Hepatocyte (in vitro differentiated cells): Measurements from ENCODE around the gene SKAP1. TPM values are rescaled to one million over a fixed set of nuclear protein-coding genes. Genes with fewer than 3 reads are reported as not detected.
"Not testable (repeated sequence)": the region's sequence is repeated elsewhere in the genome, so short reads cannot be mapped to it uniquely, and the experiment has no call there.

Experiments used
- DNase-seq: peaks from one replicate; pipeline ENCODE4 v3.0.0-alpha.2; 2016; ENCODE audit warnings: low spot score
- H2AFZ ChIP-seq: fragments of 200-600 bp; sonication (generic); 2 replicates; pipeline ENCODE4 v1.6.0; 2016; ENCODE audit warnings: antibody characterized with exemption, mild to moderate bottlenecking
- H3K27ac ChIP-seq: fragments of 200-600 bp; sonication (generic); 2 replicates; pipeline ENCODE4 v1.5.1; 2016; ENCODE audit warnings: mild to moderate bottlenecking
- H3K27me3 ChIP-seq: fragments of 200-600 bp; sonication (generic); 2 replicates; pipeline ENCODE4 v1.6.1; 2016
- H3K36me3 ChIP-seq: fragments of 200-600 bp; sonication (generic); replicated peaks from 2 replicates; pipeline ENCODE4 v1.5.1; 2016; ENCODE audit warnings: low read depth; ENCODE audit not compliant: insufficient read depth
- H3K4me1 ChIP-seq: fragments of 200-600 bp; sonication (generic); 2 replicates; pipeline ENCODE4 v1.5.1; 2016; ENCODE audit warnings: mild to moderate bottlenecking, moderate library complexity; ENCODE audit not compliant: insufficient read depth
- H3K4me2 ChIP-seq: fragments of 200-600 bp; sonication (generic); 2 replicates; pipeline ENCODE4 v1.6.0; 2016
- H3K4me3 ChIP-seq: fragments of 200-600 bp; sonication (generic); 2 replicates; pipeline ENCODE4 v1.5.1; 2016; ENCODE audit warnings: mild to moderate bottlenecking
- H3K79me2 ChIP-seq: fragments of 200-600 bp; sonication (generic); 2 replicates; pipeline ENCODE4 v1.6.0; 2017; ENCODE audit warnings: mild to moderate bottlenecking
- H3K9me2 ChIP-seq: fragments of 200-600 bp; sonication (generic); replicated peaks from 2 replicates; pipeline ENCODE4 v1.6.0; 2017; ENCODE audit warnings: mild to moderate bottlenecking; ENCODE audit not compliant: insufficient read depth
- H3K9me3 ChIP-seq: fragments of 200-600 bp; sonication (generic); 2 replicates; pipeline ENCODE4 v1.5.1; 2016; ENCODE audit warnings: low read depth, mild to moderate bottlenecking
- H4K20me1 ChIP-seq: fragments of 200-600 bp; sonication (generic); 2 replicates; pipeline ENCODE4 v1.6.0; 2016; ENCODE audit warnings: mild to moderate bottlenecking; ENCODE audit not compliant: insufficient read depth, poor library complexity, severe bottlenecking
- CTCF ChIP-seq: fragments of 200-600 bp; sonication (generic); IDR thresholded peaks from 2 replicates; pipeline ENCODE4 v1.5.1; 2016; ENCODE audit warnings: antibody characterized with exemption, mild to moderate bottlenecking; ENCODE audit not compliant: poor library complexity
- EZH2 ChIP-seq: fragments of 200-600 bp; sonication (generic); IDR thresholded peaks from 2 replicates; pipeline ENCODE4 v1.6.1; 2016; ENCODE audit warnings: antibody characterized with exemption, mild to moderate bottlenecking, borderline replicate concordance
- EZH2phosphoT487 ChIP-seq: fragments of 200-600 bp; sonication (generic); IDR thresholded peaks from one replicate; pipeline ENCODE4 v1.6.1; 2018; ENCODE audit warnings: antibody characterized with exemption, mild to moderate bottlenecking, low read depth, moderate library complexity; ENCODE audit not compliant: unreplicated experiment, severe bottlenecking
- WGBS: methylation state at CpG from one replicate; pipeline ENCODE4 v1.1.6; 2016; ENCODE audit warnings: low lambda C conversion rate; ENCODE audit errors: missing lambda C conversion rate; 5-methylcytosine and 5-hydroxymethylcytosine counted together
- polyA plus RNA-seq: library from polyadenylated mRNA; unstranded; fragments of >200 nt; fragmentation: Nextera tagmentation; extraction: Ambion mirVana; gene quantifications from 2 replicates; pipeline ENCODE4 v1.2.1, GENCODE V29; 2016
- total RNA-seq: library from RNA; depleted of rRNA; stranded (reverse); fragments of >200 nt; gene quantifications from 2 replicates; pipeline ENCODE4 v1.2.3, GENCODE V29; 2014

SKAP1 gene
- total and polyA plus RNA-seq, 2 experiments from 2014 or later, result 1.4 to 3.0 TPM

- Histone ChIP-seq H3K27me3 (peaks cover 12% of the 10 kb centered on the region), H4K20me1 (no peaks in the 10 kb centered on the region), H3K4me3 (no peak overlapping the region), H3K4me1 (no peaks in the 10 kb centered on the region), H3K4me2 (no peak overlapping the region), H3K9me2 (no peaks in the 10 kb centered on the region), H3K9me3 (no peaks in the 10 kb centered on the region), H2AFZ (no peak overlapping the region), H3K79me2 (no peaks in the 10 kb centered on the region), H3K36me3 (no peaks in the 10 kb centered on the region), H3K27ac (peak overlapping the region; percentile 67)
- TF ChIP-seq EZH2, result no peak
- no peak for TF ChIP-seq CTCF
- no peak for TF ChIP-seq EZH2phosphoT487
- no peak for DNase-seq
Measured at GRCh38 chr17:48455791-48456190, 25.8 kb upstream of the SKAP1 start.

GRCh38 chr17:48453447-48453846 lies 23.4 kb upstream of the SKAP1 start:
- no peaks in the 10 kb centered on the region for H3K4me1 ChIP-seq
- H3K9me3 ChIP-seq, result no peaks in the 10 kb centered on the region
- no peaks in the 10 kb centered on the region for H4K20me1 ChIP-seq
- H3K36me3 ChIP-seq, result no peaks in the 10 kb centered on the region
- no peak for DNase-seq
- H2AFZ ChIP-seq, result no peak overlapping the region
- H3K27me3 ChIP-seq, result no peaks in the 10 kb centered on the region
- no peak overlapping the region for H3K4me2 ChIP-seq
- H3K27ac ChIP-seq, result no peak overlapping the region
- TF ChIP-seq EZH2, result no peak
- no peak for TF ChIP-seq EZH2phosphoT487
- TF ChIP-seq CTCF, result no peak
- H3K4me3 ChIP-seq, result no peak overlapping the region
- no peaks in the 10 kb centered on the region for H3K9me2 ChIP-seq
- H3K79me2 ChIP-seq, result no peaks in the 10 kb centered on the region

GRCh38 chr17:48451489-48451888 lies 21.5 kb upstream of the SKAP1 start:
- Histone ChIP-seq H3K9me3 (no peaks in the 10 kb centered on the region), H3K79me2 (no peaks in the 10 kb centered on the region), H3K4me1 (no peaks in the 10 kb centered on the region), H4K20me1 (no peaks in the 10 kb centered on the region), H3K4me3 (no peak overlapping the region), H3K27ac (no peak overlapping the region), H2AFZ (no peak overlapping the region), H3K4me2 (no peak overlapping the region), H3K9me2 (no peaks in the 10 kb centered on the region), H3K36me3 (no peaks in the 10 kb centered on the region), H3K27me3 (no peaks in the 10 kb centered on the region)
- DNase-seq, result no peak
- 95% methylated on average over 2 of the region's 2 CpGs for WGBS
- TF ChIP-seq EZH2phosphoT487 (no peak), CTCF (no peak), EZH2 (no peak)

- not testable (repeated sequence) for H3K9me2 ChIP-seq, H2AFZ ChIP-seq, H3K27ac ChIP-seq, H3K27me3 ChIP-seq, H3K79me2 ChIP-seq, H3K4me2 ChIP-seq, H4K20me1 ChIP-seq, DNase-seq, H3K4me1 ChIP-seq, H3K4me3 ChIP-seq, H3K9me3 ChIP-seq, H3K36me3 ChIP-seq
- 84% methylated on average over 3 of the region's 3 CpGs for WGBS
Measured at GRCh38 chr17:48449335-48449734, 19.3 kb upstream of the SKAP1 start.
